H1 (cell line): ENCODE results near the gene GALNTL6. TPM values are rescaled to one million over a fixed set of nuclear protein-coding genes. Genes with fewer than 3 reads are reported as not detected.

Experiments
- CHD7 ChIP-seq: fragments of 300-600 bp; sonication (generic); IDR thresholded peaks from 2 replicates; pipeline ENCODE4 v1.7.1; 2012; ENCODE audit warnings: low read length, moderate library complexity, mild to moderate bottlenecking, inconsistent platforms; ENCODE audit not compliant: insufficient replicate concordance
- polyA plus RNA-seq, 7 experiments: library from polyadenylated mRNA; depleted of rRNA in 3 of 7; stranded (reverse) in 5 of 7; unstranded in 2 of 7; fragments of >200 nt in 5 of 7; fragments of 200-250 nt in 2 of 7; gene quantifications; 1 replicate in 5 of 7; 2 replicates in 1 of 7; 4 replicates in 1 of 7; pipeline versions ENCODE4 v1.2.1 to v1.2.3, GENCODE V29; 2011 to 2013; ENCODE audit warnings: missing spikeins in 2 of 7, mixed read lengths in 2 of 7
- total RNA-seq: library from RNA; stranded (reverse); fragmentation: NEBNext Ultra II Directional; extraction: Animal tissue kit (Norgen Biotek cat#: 25700); gene quantifications from 2 replicates; pipeline ENCODE4 v1.2.1, GENCODE V29; 2021

Gene GALNTL6
- total and polyA plus RNA-seq, 2 of the 8 experiments (the other 6 are each of a cell fraction or from before 2014, with no cell fraction given) = 0.03 to 0.32 TPM

GRCh38 chr4:172660251-172660650 lies 847.0 kb downstream of the GALNTL6 start (continued):
- no peak for TF ChIP-seq CHD7
